Neural cell (in vitro differentiated cells): ENCODE data around the gene MAP1LC3B2. TPM values are rescaled to one million over a fixed set of nuclear protein-coding genes. Genes with fewer than 3 reads are reported as not detected.

Experiments
- H2AFZ ChIP-seq: fragments of 200-600, 300-800 bp; sonication (generic), shearing (Covaris generic); 2 replicates; pipeline ENCODE4 v1.6.0; 2014; ENCODE audit warnings: low read depth, mild to moderate bottlenecking, antibody characterized with exemption, low read length, moderate library complexity
- H3F3A ChIP-seq: fragments of 200-600 bp; shearing (Covaris generic); 2 replicates; pipeline ENCODE4 v1.6.1; 2016; ENCODE audit warnings: mild to moderate bottlenecking, moderate library complexity, mixed read lengths, antibody characterized with exemption, low read length; ENCODE audit not compliant: insufficient read depth, poor library complexity, severe bottlenecking
- H3K27ac ChIP-seq: fragments of 200-600, 300-800 bp; sonication (generic), shearing (Covaris generic); 2 replicates; pipeline ENCODE4 v1.5.1; 2014; ENCODE audit warnings: mild to moderate bottlenecking, low read length, moderate library complexity
- H3K27me3 ChIP-seq: fragments of 300-800, 200-600 bp; sonication (generic), shearing (Covaris generic); 2 replicates; pipeline ENCODE4 v1.6.0; 2014; ENCODE audit warnings: mild to moderate bottlenecking, low read depth, low read length, moderate library complexity; ENCODE audit not compliant: insufficient read depth
- H3K36me3 ChIP-seq: fragments of 300-800, 200-600 bp; sonication (generic), shearing (Covaris generic); 2 replicates; pipeline ENCODE4 v1.5.1; 2014; ENCODE audit warnings: mild to moderate bottlenecking, antibody characterized with exemption, low read length, moderate library complexity; ENCODE audit not compliant: insufficient read depth
- H3K4me2 ChIP-seq: fragments of 300-800, 200-600 bp; sonication (generic), shearing (Covaris generic); 2 replicates; pipeline ENCODE4 v1.6.0; 2014; ENCODE audit warnings: mild to moderate bottlenecking, low read length
- H3K4me3 ChIP-seq: fragments of 300-800, 200-600 bp; sonication (generic), shearing (Covaris generic); 2 replicates; pipeline ENCODE4 v1.5.1; 2014; ENCODE audit warnings: mild to moderate bottlenecking, low read length, moderate library complexity
- H3K79me2 ChIP-seq: fragments of 200-600 bp; shearing (Covaris generic); replicated peaks from 2 replicates; pipeline ENCODE4 v1.6.0; 2014; ENCODE audit warnings: mild to moderate bottlenecking, low read length, moderate library complexity; ENCODE audit not compliant: insufficient read depth
- H3K9ac ChIP-seq: fragments of 300-800, 200-600 bp; sonication (generic), shearing (Covaris generic); 2 replicates; pipeline ENCODE4 v1.6.1; 2016; ENCODE audit warnings: mild to moderate bottlenecking, low read length, mixed read lengths
- H3K9me2 ChIP-seq: fragments of 200-600 bp; shearing (Covaris generic); 2 replicates; pipeline ENCODE4 v1.6.1; 2016; ENCODE audit warnings: mild to moderate bottlenecking, low read length, mixed read lengths; ENCODE audit not compliant: insufficient read depth
- H3K9me3 ChIP-seq: fragments of 200-600, 300-800 bp; sonication (generic), shearing (Covaris generic); 2 replicates; pipeline ENCODE4 v1.6.1; 2016; ENCODE audit warnings: mild to moderate bottlenecking, mixed run types, low read length, moderate library complexity, mixed read lengths
- H4K20me1 ChIP-seq: fragments of 200-600 bp; shearing (Covaris generic); 2 replicates; pipeline ENCODE4 v1.6.1; 2016; ENCODE audit warnings: mild to moderate bottlenecking, mixed run types; ENCODE audit not compliant: insufficient read depth
- CTCF ChIP-seq: fragments of 450-650 bp; IDR thresholded peaks from 2 replicates; pipeline ENCODE4 v1.5.1; 2014; ENCODE audit warnings: antibody characterized with exemption, mild to moderate bottlenecking, moderate library complexity; ENCODE audit not compliant: poor library complexity, severe bottlenecking
- EP300 ChIP-seq: fragments of 450-650 bp; conservative IDR thresholded peaks from 2 replicates; pipeline ENCODE4 v1.6.1; 2014; ENCODE audit warnings: antibody characterized with exemption, mild to moderate bottlenecking, moderate library complexity; ENCODE audit not compliant: poor library complexity, severe bottlenecking
- EZH2 ChIP-seq: fragments of 200-600, 300-800 bp; shearing (Covaris generic), sonication (generic); IDR thresholded peaks from 2 replicates; pipeline ENCODE4 v1.6.1; 2014; ENCODE audit warnings: antibody characterized with exemption, low read length, borderline replicate concordance, mild to moderate bottlenecking; ENCODE audit not compliant: insufficient read depth, poor library complexity, severe bottlenecking
- MXI1 ChIP-seq: fragments of 450-650 bp; conservative IDR thresholded peaks from 2 replicates; pipeline ENCODE4 v1.6.1; 2014; ENCODE audit warnings: antibody characterized with exemption, mild to moderate bottlenecking; ENCODE audit not compliant: poor library complexity, severe bottlenecking
- POLR2AphosphoS5 ChIP-seq: IDR thresholded peaks from 2 replicates; pipeline ENCODE4 v1.6.1; 2012
- RAD21 ChIP-seq: fragments of 450-650 bp; conservative IDR thresholded peaks from 2 replicates; pipeline ENCODE4 v1.6.1; 2014; ENCODE audit warnings: antibody characterized with exemption, mild to moderate bottlenecking, moderate library complexity
- REST ChIP-seq: IDR thresholded peaks from 2 replicates; pipeline ENCODE4 v1.6.1; 2012; ENCODE audit warnings: borderline replicate concordance
- SMC3 ChIP-seq: fragments of 450-650 bp; conservative IDR thresholded peaks from 2 replicates; pipeline ENCODE4 v1.6.1; 2014; ENCODE audit warnings: antibody characterized with exemption, mild to moderate bottlenecking, moderate library complexity; ENCODE audit not compliant: poor library complexity
- TAF1 ChIP-seq: IDR thresholded peaks from 2 replicates; pipeline ENCODE4 v1.6.1; 2012; ENCODE audit warnings: low read depth
- polyA plus RNA-seq: library from polyadenylated mRNA; depleted of rRNA; stranded (reverse); fragments of >200 nt; gene quantifications from 2 replicates; pipeline ENCODE4 v1.2.3, GENCODE V29; 2014

Gene MAP1LC3B2
- polyA plus RNA-seq, 1 donor from 2014 or later, result 3.9 TPM

GRCh38 chr12:116601933-116602810 lies 43.0 kb downstream of the MAP1LC3B2 start:
- no peak overlapping the region for H3K9ac ChIP-seq
- no peak overlapping the region for H3K4me2 ChIP-seq
- H2AFZ ChIP-seq, result no peak overlapping the region

More at GRCh38 chr12:116601933-116602810, 43.0 kb downstream of the MAP1LC3B2 start:
- Histone ChIP-seq H4K20me1 (no peaks in the 10 kb centered on the region), H3K9me2 (no peaks in the 10 kb centered on the region), H3K9me3 (no peaks in the 10 kb centered on the region), H3K36me3 (no peaks in the 10 kb centered on the region), H3F3A (no peaks in the 10 kb centered on the region), H3K79me2 (no peaks in the 10 kb centered on the region), H3K27me3 (no peaks in the 10 kb centered on the region), H3K27ac (no peak overlapping the region), H3K4me3 (no peak overlapping the region)
- TF ChIP-seq SMC3 (no peak), TAF1 (no peak), POLR2AphosphoS5 (no peak), RAD21 (no peak), CTCF (no peak), EP300 (no peak), REST (no peak), EZH2 (no peak), MXI1 (no peak)
